B cell (primary cell): ENCODE measurements around the gene KLF11. TPM values are rescaled to one million over a fixed set of nuclear protein-coding genes. Genes with fewer than 3 reads are reported as not detected.

ENCODE experiments used
- ATAC-seq: fragments of 200-7000 bp; cut with Tn5 transposase; one replicate; pipeline ENCODE4 v1.10.0; 2021; ENCODE audit warnings: low read depth, mild to moderate bottlenecking, moderate number of reproducible peaks, moderate library complexity
- CTCF ChIA-PET: fragments of 350-600 bp; sonication (Branson Sonifier 250); formaldehyde crosslinking; loops from one replicate; lab custom pipeline; 2021; ENCODE audit warnings: antibody characterized with exemption, inconsistent platforms; lab: Charles Lee
- POLR2A ChIA-PET: fragments of 350-600 bp; sonication (Branson Sonifier 250); formaldehyde crosslinking; loops from one replicate; lab custom pipeline; 2021; ENCODE audit warnings: antibody characterized with exemption; lab: Charles Lee
- DNase-seq: peaks from one replicate; pipeline ENCODE4 v3.0.0; 2013
- H2AFZ ChIP-seq: 2 replicates; pipeline ENCODE4 v1.6.1; 2012; ENCODE audit warnings: mild to moderate bottlenecking, low read depth, low read length; ENCODE audit not compliant: insufficient read depth, poor library complexity, severe bottlenecking
- H3K27ac ChIP-seq, 2 donors: 1 replicate in 1 of 2; 2 replicates in 1 of 2; pipeline ENCODE4 v1.5.1; 2012 to 2013; ENCODE audit warnings: low read length in 2 of 2, mild to moderate bottlenecking in 2 of 2, moderate library complexity in 1 of 2
- H3K27me3 ChIP-seq, 4 experiments: fragments of 200-600 bp in 1 of 4; sonication (generic) in 1 of 4; replicated peaks in 1 of 4; 1 replicate in 2 of 4; 2 replicates in 2 of 4; pipeline versions ENCODE4 v1.6.1 to v1.7.0; 2013 to 2016; ENCODE audit warnings: low read length in 3 of 4, mild to moderate bottlenecking in 2 of 4, mixed read lengths in 1 of 4, moderate library complexity in 1 of 4; ENCODE audit not compliant: insufficient read depth in 4 of 4, control insufficient read depth in 3 of 4; ENCODE audit errors: control extremely low read depth in 1 of 4
- H3K36me3 ChIP-seq, 2 experiments: replicated peaks in 1 of 2; 1 replicate in 1 of 2; 2 replicates in 1 of 2; pipeline versions ENCODE4 v1.6.1 to v1.7.1; 2013; ENCODE audit warnings: low read length in 1 of 2; ENCODE audit not compliant: insufficient read depth in 2 of 2, control insufficient read depth in 1 of 2; ENCODE audit errors: control extremely low read depth in 1 of 2, extremely low read depth in 1 of 2
- H3K4me1 ChIP-seq, 2 donors: fragments of 200-600 bp in 1 of 2; sonication (generic) in 1 of 2; 1 replicate in 1 of 2; 2 replicates in 1 of 2; pipeline versions ENCODE4 v1.5.1 to v1.6.1; 2013 to 2017; ENCODE audit warnings: low read length in 2 of 2; ENCODE audit not compliant: control insufficient read depth in 2 of 2, insufficient read depth in 2 of 2
- H3K4me2 ChIP-seq: replicated peaks from 2 replicates; pipeline ENCODE3; 2012; ENCODE audit warnings: mild to moderate bottlenecking, low read depth, low read length; ENCODE audit not compliant: poor library complexity, severe bottlenecking
- H3K4me3 ChIP-seq, 5 experiments: fragments of 200-600 bp in 1 of 5; sonication (generic) in 1 of 5; 1 replicate in 3 of 5; 2 replicates in 2 of 5; pipeline versions ENCODE4 v1.5.1 to v1.7.0; 2011 to 2016; ENCODE audit warnings: low read length in 4 of 5, mild to moderate bottlenecking in 4 of 5, low read depth in 2 of 5, control low read depth in 1 of 5, moderate library complexity in 1 of 5; ENCODE audit not compliant: insufficient read depth in 1 of 5; ENCODE audit errors: control extremely low read depth in 1 of 5, extremely low read depth in 1 of 5
- H3K79me2 ChIP-seq: fragments of 200-600 bp; sonication (generic); one replicate; pipeline ENCODE4 v1.6.0; 2016; ENCODE audit warnings: low read length; ENCODE audit not compliant: control insufficient read depth, insufficient read depth
- H3K9ac ChIP-seq: fragments of 200-600 bp; sonication (generic); 2 replicates; pipeline ENCODE4 v1.6.1; 2017; ENCODE audit warnings: mild to moderate bottlenecking, low read length, moderate library complexity
- H3K9me3 ChIP-seq, 3 donors: one replicate each; pipeline versions ENCODE4 v1.6.1 to v1.7.1; 2013; ENCODE audit warnings: low read length in 2 of 3; ENCODE audit not compliant: control insufficient read depth in 2 of 3, insufficient read depth in 1 of 3; ENCODE audit errors: control extremely low read depth in 1 of 3
- H4K20me1 ChIP-seq: 2 replicates; pipeline ENCODE4 v1.6.0; 2012; ENCODE audit warnings: mild to moderate bottlenecking, low read length; ENCODE audit not compliant: insufficient read depth, control insufficient read depth, poor library complexity, severe bottlenecking
- H3K27ac Mint-ChIP-seq: one replicate; pipeline ENCODE4 v1.8.0; 2021; ENCODE audit warnings: mixed read lengths
- H3K27me3 Mint-ChIP-seq: one replicate; pipeline ENCODE4 v1.8.0; 2021; ENCODE audit warnings: mixed read lengths
- H3K4me1 Mint-ChIP-seq: one replicate; pipeline ENCODE4 v1.8.0; 2021; ENCODE audit warnings: mixed read lengths
- H3K4me3 Mint-ChIP-seq: one replicate; pipeline ENCODE4 v1.8.0; 2021; ENCODE audit warnings: mixed read lengths
- H3K9me3 Mint-ChIP-seq: one replicate; pipeline ENCODE4 v1.8.0; 2022; ENCODE audit warnings: mixed read lengths; ENCODE audit not compliant: insufficient read depth
- EZH2 ChIP-seq: IDR thresholded peaks from 2 replicates; pipeline ENCODE4 v1.6.1; 2012; ENCODE audit warnings: borderline replicate concordance, low read depth, mild to moderate bottlenecking, moderate library complexity, low read length; ENCODE audit not compliant: insufficient read depth, poor library complexity, severe bottlenecking
- WGBS: methylation state at CpG from one replicate; pipeline ENCODE4 v1.1.5; 2013; ENCODE audit warnings: missing lambda C conversion rate; ENCODE audit not compliant: insufficient coverage; 5-methylcytosine and 5-hydroxymethylcytosine counted together
- intact Hi-C: fragments of 100-400 bp; cut with micrococcal nuclease; formaldehyde crosslinking; loops from one replicate; pipeline ENCODE4 v1.10.0; 2022
- polyA plus RNA-seq: library from polyadenylated mRNA; depleted of rRNA; stranded (reverse); fragments of >200 nt; gene quantifications from 2 replicates; pipeline ENCODE4 v1.2.3, GENCODE V29; 2012
- total RNA-seq, 2 donors: library from RNA; stranded (reverse); fragments of 120-200 nt in 1 of 2; gene quantifications; 1 replicate in 1 of 2; 2 replicates in 1 of 2; pipeline versions ENCODE4 v1.2.3 to v1.2.4, GENCODE V29; 2013 to 2022
- TF ChIP-seq, protein P1 (sequence below): fragments of 200-600 bp; IDR thresholded peaks from one replicate; pipeline ENCODE4 v1.8.0; 2022; ENCODE audit warnings: antibody characterized with exemption, mild to moderate bottlenecking

Gene KLF11
- total and polyA plus RNA-seq, 2 donors (not counting 1 experiment from before 2014, with no cell fraction given), result 20.8 to 48.4 TPM

DNA sequence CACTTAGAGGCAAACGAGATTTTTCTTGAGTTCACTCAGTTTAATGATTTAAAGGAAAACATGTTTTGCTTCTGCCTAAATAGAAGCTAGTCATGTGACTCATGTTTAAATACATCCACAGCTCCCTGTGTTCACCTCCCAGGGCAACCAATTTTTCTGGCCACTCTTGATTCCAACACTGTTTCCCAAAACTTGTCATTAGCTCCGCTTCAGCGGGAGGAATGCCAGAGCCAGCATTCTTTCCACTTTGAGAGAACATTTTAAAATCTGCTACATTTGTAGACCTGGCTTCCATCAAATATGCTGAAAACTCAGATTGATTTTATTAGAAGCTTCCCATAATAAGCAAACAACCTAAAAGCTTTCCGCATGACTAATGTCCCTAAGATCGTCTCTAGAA is 39.7 kb downstream of the KLF11 start:
- peaks cover 17 to 28% of the 10 kb centered on the region in 2 donors for H3K4me1 ChIP-seq
- H2AFZ ChIP-seq, result no peak overlapping the region
- peaks cover 13% of the 10 kb centered on the region for H3K4me1 Mint-ChIP-seq
- H3K27me3 Mint-ChIP-seq, result peaks cover 64% of the 10 kb centered on the region
- no peak overlapping the region for H3K4me3 ChIP-seq
- H3K4me3 Mint-ChIP-seq, result no peak overlapping the region
- H3K9me3 ChIP-seq, result peaks cover 0 to 4% (median 1%) of the 10 kb centered on the region in 3 donors
- TF ChIP-seq EZH2, result no peak
- POLR2A ChIA-PET, result interaction anchor here (1.0 kb wide), 1 partner anchor 10 kb away, joined by 4 read pairs; no protein-coding TSS in a partner anchor
- H4K20me1 ChIP-seq, result no peaks in the 10 kb centered on the region
- ATAC-seq, result no peak
- H3K27ac Mint-ChIP-seq, result no peak overlapping the region
- no peaks in the 10 kb centered on the region for H3K79me2 ChIP-seq
- H3K9ac ChIP-seq, result no peak overlapping the region
- H3K4me2 ChIP-seq, result no peak overlapping the region
- H3K9me3 Mint-ChIP-seq, result no peaks in the 10 kb centered on the region
- CTCF ChIA-PET, result interaction anchor here (0.9 to 2.7 kb wide), 6 partner anchors 10 to 352 kb away, joined by 3 to 23 read pairs (median 6); no protein-coding TSS in a partner anchor
- no peaks in the 10 kb centered on the region for H3K36me3 ChIP-seq
- peaks cover 0 to 63% (median 39%) of the 10 kb centered on the region in 4 experiments for H3K27me3 ChIP-seq
- H3K27ac ChIP-seq, result no peak overlapping the region
- WGBS, result 71% methylated on average over 4 of the region's 5 CpGs
- intact Hi-C loops, result no loop called here
- no peak for DNase-seq

GRCh38 chr2:10083692-10084211 is 40.4 kb downstream of the KLF11 start:
- peaks cover 57% of the 10 kb centered on the region for H3K27me3 Mint-ChIP-seq
- intact Hi-C loops, result no loop called here
- H3K4me2 ChIP-seq, result no peak overlapping the region

More at GRCh38 chr2:10083692-10084211, 40.4 kb downstream of the KLF11 start:
- TF ChIP-seq, protein P1, sequence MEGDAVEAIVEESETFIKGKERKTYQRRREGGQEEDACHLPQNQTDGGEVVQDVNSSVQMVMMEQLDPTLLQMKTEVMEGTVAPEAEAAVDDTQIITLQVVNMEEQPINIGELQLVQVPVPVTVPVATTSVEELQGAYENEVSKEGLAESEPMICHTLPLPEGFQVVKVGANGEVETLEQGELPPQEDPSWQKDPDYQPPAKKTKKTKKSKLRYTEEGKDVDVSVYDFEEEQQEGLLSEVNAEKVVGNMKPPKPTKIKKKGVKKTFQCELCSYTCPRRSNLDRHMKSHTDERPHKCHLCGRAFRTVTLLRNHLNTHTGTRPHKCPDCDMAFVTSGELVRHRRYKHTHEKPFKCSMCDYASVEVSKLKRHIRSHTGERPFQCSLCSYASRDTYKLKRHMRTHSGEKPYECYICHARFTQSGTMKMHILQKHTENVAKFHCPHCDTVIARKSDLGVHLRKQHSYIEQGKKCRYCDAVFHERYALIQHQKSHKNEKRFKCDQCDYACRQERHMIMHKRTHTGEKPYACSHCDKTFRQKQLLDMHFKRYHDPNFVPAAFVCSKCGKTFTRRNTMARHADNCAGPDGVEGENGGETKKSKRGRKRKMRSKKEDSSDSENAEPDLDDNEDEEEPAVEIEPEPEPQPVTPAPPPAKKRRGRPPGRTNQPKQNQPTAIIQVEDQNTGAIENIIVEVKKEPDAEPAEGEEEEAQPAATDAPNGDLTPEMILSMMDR, result no peak
- no peak for TF ChIP-seq EZH2
- CTCF ChIA-PET, result interaction anchor here (0.6 to 2.7 kb wide), 4 partner anchors 11 to 351 kb away, joined by 4 to 23 read pairs (median 6); no protein-coding TSS in a partner anchor
- Histone ChIP-seq H3K9me3 (peaks cover 0 to 1% (median 0%) of the 10 kb centered on the region in 3 donors), H4K20me1 (no peaks in the 10 kb centered on the region), H3K4me1 (peaks cover 17 to 22% of the 10 kb centered on the region in 2 donors), H2AFZ (no peak overlapping the region), H3K27me3 (peaks cover 0 to 58% (median 32%) of the 10 kb centered on the region in 4 experiments), H3K9ac (no peak overlapping the region), H3K36me3 (no peaks in the 10 kb centered on the region), H3K4me3 (no peak overlapping the region), H3K79me2 (no peaks in the 10 kb centered on the region), H3K27ac (no peak overlapping the region)
- POLR2A ChIA-PET, result interaction anchor here (1.0 kb wide), 1 partner anchor 11 kb away, joined by 4 read pairs; no protein-coding TSS in a partner anchor
- H3K27ac Mint-ChIP-seq, result no peak overlapping the region
- WGBS, result 86% methylated on average over 7 of the region's 13 CpGs
- H3K9me3 Mint-ChIP-seq, result no peaks in the 10 kb centered on the region
- no peak for DNase-seq
- ATAC-seq, result no peak
- H3K4me1 Mint-ChIP-seq, result peaks cover 10% of the 10 kb centered on the region
- no peak overlapping the region for H3K4me3 Mint-ChIP-seq
